Activated naive CD4-positive, alpha-beta T cell (primary cell): Measurements from ENCODE around the gene TRHDE.

ENCODE experiments used
- DNase-seq, 4 experiments: peaks; one replicate each; lab custom pipeline; 2025; lab: John Stamatoyannopoulos, UW

The TRHDE gene

GRCh38 chr12:72323881-72324280 lies 51.7 kb downstream of the TRHDE start:
- no peak for DNase-seq

- no peak for DNase-seq
Observed at GRCh38 chr12:72330301-72330700, 58.1 kb downstream of the TRHDE start.

- no peak for DNase-seq
Observed at GRCh38 chr12:72330784-72331183, 58.6 kb downstream of the TRHDE start.

- DNase-seq, result no peak
Observed at GRCh38 chr12:72337382-72337781, 65.2 kb downstream of the TRHDE start.

GRCh38 chr12:72337946-72338345 lies 65.8 kb downstream of the TRHDE start:
- no peak for DNase-seq

GRCh38 chr12:72338437-72338836 lies 66.3 kb downstream of the TRHDE start:
- DNase-seq, result no peak

- DNase-seq, result no peak
Observed at GRCh38 chr12:72346363-72346944, 74.3 kb downstream of the TRHDE start.

DNA sequence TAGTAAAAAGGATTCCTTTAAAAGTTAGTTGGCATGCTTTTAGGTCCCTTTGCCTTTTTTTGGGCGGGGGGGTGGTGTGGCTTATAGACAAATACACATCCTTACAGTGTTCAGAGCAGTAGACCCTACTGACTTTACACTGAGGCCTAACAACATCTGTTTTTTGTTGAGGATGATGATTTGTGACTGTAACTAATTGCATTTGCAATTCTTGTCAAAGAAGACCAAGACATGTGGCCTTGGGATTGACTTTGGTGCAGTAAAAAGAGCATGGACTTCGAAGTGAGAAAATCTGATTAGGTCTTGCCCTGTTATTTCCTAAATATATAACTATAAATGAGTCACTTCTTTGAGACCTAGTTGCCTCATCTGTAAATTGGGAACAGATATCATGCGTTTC lies 77.3 kb downstream of the TRHDE start:
- DNase-seq, result no peak

DNA sequence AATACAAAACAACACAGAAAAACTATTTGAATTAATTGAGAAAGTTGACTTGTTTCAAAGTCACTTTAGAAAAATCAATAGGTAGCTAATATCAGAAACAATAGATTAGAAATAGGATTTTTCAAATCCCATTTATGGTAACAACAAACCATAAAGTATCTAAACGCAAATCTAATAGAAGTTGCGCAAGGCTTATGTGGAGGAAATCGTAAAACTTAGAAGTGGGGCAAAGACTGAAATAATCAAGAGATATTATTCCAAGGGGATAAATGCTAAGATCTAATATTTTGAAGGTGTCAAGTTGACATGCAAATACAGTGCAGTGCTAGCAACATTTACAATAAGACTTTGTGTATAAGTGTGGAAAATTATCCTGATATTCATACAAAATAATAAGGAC lies 87.2 kb downstream of the TRHDE start:
- no peak for DNase-seq

DNA sequence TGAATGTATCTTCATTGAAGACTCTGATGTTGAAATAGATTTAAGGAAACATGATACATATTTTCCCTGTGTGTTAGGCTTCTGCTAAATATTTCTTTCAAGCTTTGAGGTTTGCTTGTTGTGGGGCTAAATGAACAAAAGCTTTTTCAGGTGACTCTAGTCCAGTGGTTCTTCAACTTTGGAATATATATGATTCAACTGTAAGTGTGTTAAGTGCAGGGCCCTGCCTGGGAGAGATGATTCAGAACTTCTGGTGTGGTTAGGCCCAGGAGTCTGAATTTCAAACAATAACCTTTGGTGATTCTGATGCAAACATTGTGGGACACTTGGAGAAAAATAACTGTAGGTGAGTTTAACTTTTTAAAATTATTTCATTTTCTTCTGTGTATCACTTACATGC lies 93.0 kb downstream of the TRHDE start:
- no peak for DNase-seq

DNA sequence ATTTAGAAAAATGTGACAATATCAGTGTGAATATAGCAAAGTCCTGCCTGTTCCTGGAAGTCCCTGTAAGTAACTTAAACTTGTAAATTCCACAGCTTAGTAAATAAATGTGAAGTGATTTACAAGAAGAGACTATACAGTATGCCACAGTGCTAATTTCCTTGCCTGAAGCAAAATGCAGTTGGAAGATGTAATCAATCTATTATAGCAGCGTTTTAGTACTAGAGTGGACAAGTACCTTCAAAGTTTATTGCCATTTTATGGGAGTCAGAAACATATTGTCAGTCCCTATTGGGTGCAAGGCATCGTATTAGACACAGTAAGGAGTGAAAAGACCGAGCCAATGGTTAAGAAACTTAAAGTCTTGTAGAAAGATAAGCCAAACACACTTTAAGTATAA lies 94.1 kb downstream of the TRHDE start:
- no peak for DNase-seq

GRCh38 chr12:72368298-72368697 lies 96.1 kb downstream of the TRHDE start:
- DNase-seq, result no peak

DNA sequence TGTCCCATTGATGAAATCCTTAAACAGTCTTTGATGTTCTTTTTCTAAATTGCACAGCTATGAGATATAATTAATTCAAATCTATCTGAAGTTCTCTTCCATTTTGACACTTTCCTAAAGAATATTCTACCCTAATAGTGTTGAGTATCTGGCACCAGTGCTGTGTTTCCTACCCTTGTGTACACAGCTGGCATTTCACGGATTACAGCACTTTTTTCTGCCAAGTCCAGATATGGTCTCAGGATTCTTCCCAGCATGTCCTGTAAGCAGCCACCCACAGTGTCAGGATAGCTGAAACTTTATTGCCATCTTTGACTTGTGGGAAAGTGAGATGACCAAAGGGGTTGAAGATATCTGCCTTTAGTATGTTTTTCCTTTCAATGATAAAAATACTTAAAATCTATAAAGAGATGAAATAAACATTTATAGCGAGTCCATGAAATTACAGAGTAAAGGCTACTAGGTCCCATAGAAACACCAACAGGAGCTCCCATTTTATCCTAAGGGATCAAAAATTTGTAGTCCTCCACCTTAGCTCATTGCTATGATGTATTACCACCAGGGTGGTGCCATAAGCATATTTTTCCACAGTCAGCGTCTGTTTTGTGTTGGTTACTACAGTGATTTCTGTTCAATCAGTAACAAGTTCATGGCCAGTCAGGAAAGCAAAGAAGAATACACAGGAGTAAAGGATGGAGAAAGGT lies 96.7 kb downstream of the TRHDE start:
- DNase-seq, result no peak

- no peak for DNase-seq
Observed at GRCh38 chr12:72369423-72369959, 97.3 kb downstream of the TRHDE start.

GRCh38 chr12:72380441-72380840 lies 108.3 kb downstream of the TRHDE start:
- DNase-seq, result no peak

DNA sequence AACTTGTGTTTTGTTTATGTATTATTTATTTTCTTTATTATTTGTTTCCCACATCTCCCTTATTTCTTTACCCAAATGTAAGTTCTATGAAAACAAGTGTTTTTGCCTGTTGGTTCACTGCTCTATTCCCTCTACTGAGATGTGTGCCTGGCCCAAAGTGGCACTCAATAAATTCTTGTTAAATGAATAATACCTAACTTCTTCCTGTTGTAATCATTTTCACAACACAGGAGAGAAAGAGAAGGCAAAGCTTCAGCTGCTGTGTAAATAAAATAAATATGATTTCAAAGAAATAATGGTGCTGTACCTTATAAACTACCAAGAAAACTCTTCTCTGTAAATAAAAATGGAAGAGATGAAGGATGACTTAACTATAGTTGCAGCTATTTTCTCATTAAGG lies 116.2 kb downstream of the TRHDE start:
- DNase-seq, result no peak

GRCh38 chr12:72390146-72390545 lies 118.0 kb downstream of the TRHDE start:
- no peak for DNase-seq

DNA sequence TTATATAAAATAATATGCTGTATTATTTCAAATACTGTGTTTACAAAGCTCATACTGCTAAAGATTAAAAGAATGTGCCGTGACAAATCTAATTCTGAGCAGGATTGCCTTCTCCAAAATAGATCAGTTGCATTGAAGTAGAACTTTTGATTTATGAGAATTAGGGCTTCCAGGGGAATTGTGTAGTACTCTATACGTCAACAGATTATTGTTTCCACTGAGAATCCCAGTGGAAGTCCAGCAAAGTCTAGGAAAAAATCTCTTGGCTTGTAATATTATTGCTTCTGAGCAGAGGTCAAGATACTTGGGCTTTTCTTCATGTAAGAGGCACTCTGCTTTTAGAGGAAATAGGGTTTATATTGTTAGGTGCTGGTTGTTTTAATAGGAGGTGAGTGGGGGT lies 133.9 kb downstream of the TRHDE start:
- no peak for DNase-seq

DNA sequence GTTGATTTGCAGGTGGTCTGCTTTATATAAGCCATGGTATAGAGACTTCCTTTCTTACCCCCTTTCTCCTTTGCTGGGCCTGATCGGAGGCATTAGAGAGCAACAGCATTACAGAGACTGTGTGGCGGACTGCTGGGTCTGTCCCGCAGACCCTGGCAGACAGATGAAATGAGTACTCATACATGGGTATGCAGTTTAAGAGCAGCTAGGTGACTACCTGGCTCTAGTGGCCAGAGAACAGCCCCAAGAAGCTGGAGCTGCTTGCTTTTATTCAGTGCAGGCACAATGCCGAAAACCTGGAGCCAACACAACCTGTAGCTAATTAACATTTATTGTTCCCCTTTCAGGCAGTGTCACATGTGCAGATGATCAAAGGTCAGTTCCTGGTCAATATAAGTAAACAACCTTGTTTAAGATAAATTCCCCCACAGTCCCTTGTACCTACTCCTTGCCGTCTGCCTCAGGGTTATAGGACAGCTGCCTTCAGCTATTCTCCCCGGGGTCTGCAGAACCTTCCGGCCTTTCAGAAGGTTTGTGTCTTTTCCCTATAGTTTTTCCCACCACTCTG lies 160.0 kb downstream of the TRHDE start:
- no peak for DNase-seq

- DNase-seq, result no peak
Observed at GRCh38 chr12:72433298-72433697, 161.1 kb downstream of the TRHDE start.

DNA sequence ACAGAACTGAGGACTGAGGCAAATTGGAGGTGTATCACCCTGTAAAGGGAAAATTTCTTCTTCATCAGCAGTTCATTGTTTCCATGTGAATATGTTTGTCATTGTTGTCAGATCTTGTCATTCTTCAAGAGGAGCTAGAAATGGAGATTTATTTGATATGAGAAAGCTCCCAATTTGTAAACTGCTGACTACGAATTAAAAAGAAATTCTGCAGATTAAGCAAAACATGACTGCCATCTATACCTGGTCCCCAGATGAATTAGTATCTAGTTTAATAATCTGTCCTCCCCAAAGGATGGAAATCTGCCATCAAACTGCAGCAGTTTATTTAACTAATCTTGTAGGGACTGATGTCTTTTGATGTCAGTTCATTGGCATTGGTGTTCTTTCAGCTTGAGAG lies 162.8 kb downstream of the TRHDE start:
- DNase-seq, result no peak

GRCh38 chr12:72442217-72442616 lies 170.0 kb downstream of the TRHDE start:
- no peak for DNase-seq

DNA sequence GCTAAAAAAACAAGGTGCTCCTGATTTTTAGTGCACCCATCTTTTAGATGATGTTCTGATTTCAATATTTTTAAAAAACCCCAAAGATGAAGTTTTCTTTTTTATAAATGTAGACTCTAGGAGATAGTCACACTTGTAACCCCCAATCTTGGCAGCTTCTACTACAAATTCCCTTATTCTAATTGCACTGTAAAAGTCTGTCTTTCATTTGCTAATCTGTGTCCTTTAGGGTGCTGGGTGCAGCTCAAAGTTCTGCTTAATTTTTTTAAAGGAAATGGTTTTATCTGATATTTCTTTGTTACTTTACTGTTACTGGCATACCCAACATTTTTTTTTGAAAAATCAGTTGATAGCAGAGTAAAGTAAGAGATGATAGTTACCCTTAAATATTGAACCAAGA lies 172.0 kb downstream of the TRHDE start:
- DNase-seq, result no peak

DNA sequence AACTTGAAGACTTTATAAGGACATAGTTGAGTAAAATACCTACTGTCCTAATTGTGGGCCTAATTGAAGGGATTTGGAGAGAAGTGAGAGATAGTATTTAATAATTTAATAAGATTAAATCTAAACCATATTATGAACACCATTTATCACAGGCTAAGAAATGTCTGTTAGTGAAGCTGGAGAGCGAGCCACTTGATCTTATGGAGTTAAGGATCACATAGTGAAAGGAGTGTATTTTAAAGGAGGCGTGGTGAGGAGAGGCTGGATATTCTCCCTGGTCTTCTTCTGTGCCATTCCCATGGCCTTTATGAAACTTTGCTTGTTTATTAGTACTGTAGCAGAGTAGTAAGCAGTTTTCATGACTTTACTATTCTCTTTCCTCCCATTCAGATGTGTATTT lies 172.4 kb downstream of the TRHDE start:
- no peak for DNase-seq
